SU-DHL-6 (cell line): ENCODE measurements around the gene GDF7.
A peak's percentile ranks its signal among the peaks of the same experiment; 100 is the strongest.

ENCODE experiments used
- H2AFZ ChIP-seq: fragments of 200-600 bp; sonication (generic); 2 replicates; pipeline ENCODE4 v1.6.1; 2014; ENCODE audit warnings: low read depth, mild to moderate bottlenecking, moderate library complexity, mixed read lengths, antibody characterized with exemption, low read length; ENCODE audit not compliant: severe bottlenecking
- H3F3A ChIP-seq: fragments of 200-600 bp; shearing (Covaris generic); 2 replicates; pipeline ENCODE4 v1.6.0; 2016; ENCODE audit warnings: antibody characterized with exemption, mild to moderate bottlenecking; ENCODE audit not compliant: insufficient read depth
- H3K27ac ChIP-seq: fragments of 200-600 bp; sonication (generic); 2 replicates; pipeline ENCODE4 v1.5.1; 2016; ENCODE audit warnings: low read depth, mild to moderate bottlenecking, low read length, moderate library complexity, mixed read lengths
- H3K27me3 ChIP-seq: fragments of 200-600 bp; sonication (generic), shearing (Covaris generic); 2 replicates; pipeline ENCODE4 v1.6.0; 2014; ENCODE audit warnings: mild to moderate bottlenecking, low read length
- H3K36me3 ChIP-seq: fragments of 200-600 bp; sonication (generic); 2 replicates; pipeline ENCODE4 v1.6.1; 2014; ENCODE audit warnings: mild to moderate bottlenecking, low read length, mixed read lengths
- H3K4me2 ChIP-seq: fragments of 300-600, 200-600 bp; shearing (Covaris generic), sonication (generic); 2 replicates; pipeline ENCODE4 v1.6.0; 2014; ENCODE audit warnings: low read length, low read depth, mild to moderate bottlenecking; ENCODE audit not compliant: poor library complexity, severe bottlenecking
- H3K4me3 ChIP-seq: fragments of 200-600 bp; sonication (generic); 2 replicates; pipeline ENCODE4 v1.5.1; 2014; ENCODE audit warnings: antibody characterized with exemption, low read length, mild to moderate bottlenecking, mixed read lengths; ENCODE audit not compliant: insufficient read depth, poor library complexity, severe bottlenecking
- H3K79me2 ChIP-seq: fragments of 200-600 bp; sonication (generic); 2 replicates; pipeline ENCODE4 v1.6.1; 2014; ENCODE audit warnings: mild to moderate bottlenecking, low read length, moderate library complexity; ENCODE audit not compliant: insufficient read depth
- H3K9ac ChIP-seq: fragments of 200-600 bp; sonication (generic); 2 replicates; pipeline ENCODE4 v1.7.0; 2014; ENCODE audit warnings: mild to moderate bottlenecking, low read length
- H3K9me2 ChIP-seq: fragments of 200-600 bp; sonication (generic); replicated peaks from 2 replicates; pipeline ENCODE4 v1.6.1; 2014; ENCODE audit warnings: low read length; ENCODE audit not compliant: insufficient read depth
- H3K9me3 ChIP-seq: fragments of 200-600 bp; sonication (generic); 2 replicates; pipeline ENCODE4 v1.6.1; 2014; ENCODE audit warnings: low read length, mixed read lengths; ENCODE audit not compliant: insufficient read depth
- H4K20me1 ChIP-seq: fragments of 200-600 bp; sonication (generic); 2 replicates; pipeline ENCODE4 v1.6.1; 2014; ENCODE audit warnings: low read depth, mild to moderate bottlenecking, antibody characterized with exemption, low read length, moderate library complexity, mixed read lengths
- EZH2phosphoT487 ChIP-seq: fragments of 200-600 bp; sonication (generic), shearing (Covaris generic); conservative IDR thresholded peaks from 2 replicates; pipeline ENCODE4 v1.6.1; 2018; ENCODE audit warnings: mild to moderate bottlenecking, antibody characterized with exemption, low read length, moderate library complexity, mixed read lengths
- TF ChIP-seq, protein P1 (sequence below): fragments of 200-600 bp; sonication (generic); IDR thresholded peaks from one replicate; pipeline ENCODE4 v1.5.1; 2017; ENCODE audit warnings: antibody characterized with exemption, mild to moderate bottlenecking, low read length, moderate library complexity; ENCODE audit not compliant: insufficient read depth, poor library complexity, severe bottlenecking

The GDF7 gene

DNA sequence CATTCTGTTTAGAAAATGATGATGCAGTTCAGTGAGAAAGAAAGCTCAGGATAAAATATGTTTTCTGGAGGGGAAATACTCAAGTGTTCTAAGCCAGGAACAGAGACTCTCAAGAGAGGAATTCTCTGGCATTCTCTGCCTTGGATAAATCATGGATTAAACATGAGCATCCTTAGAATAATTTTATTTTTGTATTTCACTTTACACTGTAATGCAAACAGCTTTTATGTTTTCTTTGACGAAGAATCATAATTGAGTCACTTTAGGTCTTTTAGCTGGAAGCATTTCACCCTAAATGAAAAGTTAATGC, 11.1 kb downstream of the GDF7 start:
- Histone ChIP-seq H3K9me2 (no peaks in the 10 kb centered on the region), H3K79me2 (no peaks in the 10 kb centered on the region), H3F3A (peaks cover 17% of the 10 kb centered on the region), H3K4me3 (no peak overlapping the region), H3K36me3 (no peaks in the 10 kb centered on the region), H3K4me2 (peak overlapping the region; percentile 41), H4K20me1 (no peaks in the 10 kb centered on the region), H3K27ac (peak overlapping the region; percentile 86), H3K9ac (peak overlapping the region; percentile 15; the same call in 1 of the 2 replicates), H3K27me3 (no peaks in the 10 kb centered on the region), H3K9me3 (no peaks in the 10 kb centered on the region), H2AFZ (no peak overlapping the region)
- TF ChIP-seq EZH2phosphoT487: no peak
- TF ChIP-seq, protein P1, sequence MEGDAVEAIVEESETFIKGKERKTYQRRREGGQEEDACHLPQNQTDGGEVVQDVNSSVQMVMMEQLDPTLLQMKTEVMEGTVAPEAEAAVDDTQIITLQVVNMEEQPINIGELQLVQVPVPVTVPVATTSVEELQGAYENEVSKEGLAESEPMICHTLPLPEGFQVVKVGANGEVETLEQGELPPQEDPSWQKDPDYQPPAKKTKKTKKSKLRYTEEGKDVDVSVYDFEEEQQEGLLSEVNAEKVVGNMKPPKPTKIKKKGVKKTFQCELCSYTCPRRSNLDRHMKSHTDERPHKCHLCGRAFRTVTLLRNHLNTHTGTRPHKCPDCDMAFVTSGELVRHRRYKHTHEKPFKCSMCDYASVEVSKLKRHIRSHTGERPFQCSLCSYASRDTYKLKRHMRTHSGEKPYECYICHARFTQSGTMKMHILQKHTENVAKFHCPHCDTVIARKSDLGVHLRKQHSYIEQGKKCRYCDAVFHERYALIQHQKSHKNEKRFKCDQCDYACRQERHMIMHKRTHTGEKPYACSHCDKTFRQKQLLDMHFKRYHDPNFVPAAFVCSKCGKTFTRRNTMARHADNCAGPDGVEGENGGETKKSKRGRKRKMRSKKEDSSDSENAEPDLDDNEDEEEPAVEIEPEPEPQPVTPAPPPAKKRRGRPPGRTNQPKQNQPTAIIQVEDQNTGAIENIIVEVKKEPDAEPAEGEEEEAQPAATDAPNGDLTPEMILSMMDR: no peak

DNA sequence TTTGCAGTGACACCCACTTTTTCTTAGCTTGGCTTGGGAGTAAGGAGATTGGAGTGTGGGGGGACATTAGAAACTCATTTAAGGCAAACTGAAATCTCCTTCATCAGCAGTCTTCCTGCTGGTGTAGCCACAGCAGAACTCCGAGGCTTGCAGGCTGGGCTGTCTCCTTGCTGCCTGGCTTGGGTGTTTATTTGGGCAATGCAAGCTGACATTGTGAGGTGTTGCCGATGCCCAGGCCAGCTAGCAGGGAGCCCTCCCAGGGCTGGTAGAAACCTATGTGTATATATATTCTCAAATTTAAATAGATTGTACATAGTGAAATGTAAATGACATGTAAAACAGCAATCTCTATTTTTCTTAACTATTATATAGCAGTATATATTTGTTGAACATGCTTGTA, 11.8 kb downstream of the GDF7 start:
- H3K9ac ChIP-seq: no peak overlapping the region
- no peaks in the 10 kb centered on the region for H3K9me3 ChIP-seq
- H3F3A ChIP-seq: peaks cover 17% of the 10 kb centered on the region
- no peak overlapping the region for H3K4me3 ChIP-seq
- no peaks in the 10 kb centered on the region for H3K27me3 ChIP-seq
- H3K36me3 ChIP-seq: no peaks in the 10 kb centered on the region
- H3K9me2 ChIP-seq: no peaks in the 10 kb centered on the region
- H2AFZ ChIP-seq: no peak overlapping the region
- H3K27ac ChIP-seq: no peak overlapping the region
- no peaks in the 10 kb centered on the region for H3K79me2 ChIP-seq
- no peak for TF ChIP-seq EZH2phosphoT487
- TF ChIP-seq, protein P1: no peak
- H4K20me1 ChIP-seq: no peaks in the 10 kb centered on the region
- H3K4me2 ChIP-seq: no peak overlapping the region

DNA sequence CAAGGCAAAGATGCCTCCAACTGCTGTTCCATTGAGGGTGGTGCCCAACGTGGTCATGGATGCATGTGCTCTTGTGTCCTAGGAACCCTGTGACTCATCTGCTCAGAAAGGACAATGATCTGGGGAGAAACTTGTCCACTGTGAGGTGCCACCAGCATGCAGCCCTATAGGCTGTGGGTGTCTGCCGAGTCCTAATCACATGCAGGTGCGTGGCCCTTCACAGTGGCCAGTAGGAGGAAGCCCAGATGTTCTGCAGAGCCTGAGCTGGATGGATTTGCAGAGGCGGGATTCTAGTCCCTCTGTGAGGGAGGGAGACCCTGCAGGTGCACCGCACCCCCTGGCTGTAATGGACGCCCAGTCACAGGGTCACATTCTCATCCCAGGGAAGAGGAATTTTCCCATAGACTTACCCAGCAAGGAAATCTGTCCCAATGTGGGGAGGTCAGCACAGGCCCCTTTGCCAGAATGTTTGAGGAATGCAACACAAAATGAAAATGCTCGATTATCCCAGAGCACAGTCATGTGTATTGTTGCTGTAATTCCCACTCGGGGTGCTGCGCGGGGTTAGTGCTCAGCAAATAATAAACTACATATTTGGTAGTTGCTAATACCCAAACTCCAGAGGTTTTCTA, 13.9 kb downstream of the GDF7 start:
- no peak overlapping the region for H3K27ac ChIP-seq
- no peaks in the 10 kb centered on the region for H3K79me2 ChIP-seq
- TF ChIP-seq EZH2phosphoT487: no peak
- TF ChIP-seq, protein P1: no peak
- H3K36me3 ChIP-seq: no peaks in the 10 kb centered on the region
- no peak overlapping the region for H3K4me3 ChIP-seq
- no peak overlapping the region for H3K4me2 ChIP-seq
- H4K20me1 ChIP-seq: no peaks in the 10 kb centered on the region
- H3K9ac ChIP-seq: no peak overlapping the region
- peaks cover 17% of the 10 kb centered on the region for H3F3A ChIP-seq
- H3K9me3 ChIP-seq: no peaks in the 10 kb centered on the region
- H3K9me2 ChIP-seq: no peaks in the 10 kb centered on the region
- H2AFZ ChIP-seq: no peak overlapping the region
- no peaks in the 10 kb centered on the region for H3K27me3 ChIP-seq
